CD4-positive, alpha-beta memory T cell (primary cell): Measurements from ENCODE around the gene F8. TPM values are rescaled to one million over a fixed set of nuclear protein-coding genes. Genes with fewer than 3 reads are reported as not detected.

Experiments
- CTCF ChIA-PET: fragments of 350-600 bp; sonication (Branson Sonifier 250); formaldehyde crosslinking; loops from one replicate; lab custom pipeline; 2021; ENCODE audit warnings: inconsistent platforms; ENCODE audit not compliant: partially characterized antibody; lab: Charles Lee
- POLR2A ChIA-PET: fragments of 350-600 bp; sonication (Branson Sonifier 250); formaldehyde crosslinking; loops from one replicate; lab custom pipeline; 2021; ENCODE audit not compliant: partially characterized antibody; lab: Charles Lee
- DNase-seq, 5 donors: peaks; one replicate each; pipeline versions ENCODE4 v3.0.0 to v3.0.0-alpha.2; 2020 to 2022; ENCODE audit warnings: mixed read lengths in 1 of 5
- H3K27ac ChIP-seq: one replicate; pipeline ENCODE4 v1.7.0; 2013; ENCODE audit warnings: low read depth, low read length
- H3K27me3 ChIP-seq: 2 replicates; pipeline ENCODE4 v1.7.0; 2013; ENCODE audit warnings: mild to moderate bottlenecking, low read length, moderate library complexity; ENCODE audit not compliant: insufficient read depth
- H3K36me3 ChIP-seq: 2 replicates; pipeline ENCODE4 v1.7.0; 2013; ENCODE audit warnings: mild to moderate bottlenecking, low read length, moderate library complexity; ENCODE audit not compliant: insufficient read depth
- H3K4me1 ChIP-seq: 2 replicates; pipeline ENCODE4 v1.7.0; 2013; ENCODE audit warnings: mild to moderate bottlenecking, low read length, moderate library complexity; ENCODE audit not compliant: insufficient read depth
- H3K4me3 ChIP-seq, 2 donors: one replicate each; pipeline ENCODE4 v1.7.0; 2013; ENCODE audit warnings: low read length in 2 of 2, mild to moderate bottlenecking in 1 of 2
- H3K9me3 ChIP-seq, 2 donors: one replicate each; pipeline ENCODE4 v1.7.0; 2013; ENCODE audit warnings: low read length in 2 of 2, control low read depth in 1 of 2; ENCODE audit not compliant: control insufficient read depth in 1 of 2
- H3K27ac Mint-ChIP-seq, 7 donors: one replicate each; pipeline ENCODE4 v1.8.0; 2020 to 2021; ENCODE audit warnings: mixed read lengths in 7 of 7, mild to moderate bottlenecking in 6 of 7, inconsistent platforms in 3 of 7, moderate library complexity in 3 of 7
- H3K27me3 Mint-ChIP-seq, 2 donors: one replicate each; pipeline ENCODE4 v1.8.0; 2020 to 2021; ENCODE audit warnings: mixed read lengths in 2 of 2
- H3K36me3 Mint-ChIP-seq, 2 donors: one replicate each; pipeline ENCODE4 v1.8.0; 2020 to 2021; ENCODE audit warnings: mixed read lengths in 2 of 2, inconsistent platforms in 1 of 2, mild to moderate bottlenecking in 1 of 2
- H3K4me1 Mint-ChIP-seq, 4 donors: one replicate each; pipeline ENCODE4 v1.8.0; 2020 to 2021; ENCODE audit warnings: mixed read lengths in 4 of 4, mild to moderate bottlenecking in 1 of 4
- H3K4me3 Mint-ChIP-seq, 8 donors: one replicate each; pipeline ENCODE4 v1.8.0; 2020 to 2021; ENCODE audit warnings: mixed read lengths in 8 of 8, mild to moderate bottlenecking in 7 of 8, moderate library complexity in 6 of 8, inconsistent platforms in 3 of 8
- H3K9me3 Mint-ChIP-seq, 8 donors: one replicate each; pipeline ENCODE4 v1.8.0; 2020 to 2021; ENCODE audit warnings: mixed read lengths in 8 of 8, mild to moderate bottlenecking in 5 of 8, inconsistent platforms in 3 of 8, moderate library complexity in 1 of 8
- intact Hi-C: fragments of 100-400 bp; cut with micrococcal nuclease; formaldehyde crosslinking; loops from one replicate; pipeline ENCODE4 v1.15.1; 2023
- polyA plus RNA-seq, 2 donors: library from polyadenylated mRNA; unstranded; fragments of 300-500 nt; fragmentation: Illumina TruSeq; gene quantifications; one replicate each; pipeline ENCODE4 v1.2.3, GENCODE V29; 2021
- total RNA-seq, 2 experiments: library from RNA; stranded (reverse); gene quantifications; one replicate each; pipeline ENCODE4 v1.2.3, GENCODE V29; 2021

F8 gene
- total and polyA plus RNA-seq, 4 experiments from 2014 or later = 2.4 to 7.2 (median 3.7) TPM

DNA sequence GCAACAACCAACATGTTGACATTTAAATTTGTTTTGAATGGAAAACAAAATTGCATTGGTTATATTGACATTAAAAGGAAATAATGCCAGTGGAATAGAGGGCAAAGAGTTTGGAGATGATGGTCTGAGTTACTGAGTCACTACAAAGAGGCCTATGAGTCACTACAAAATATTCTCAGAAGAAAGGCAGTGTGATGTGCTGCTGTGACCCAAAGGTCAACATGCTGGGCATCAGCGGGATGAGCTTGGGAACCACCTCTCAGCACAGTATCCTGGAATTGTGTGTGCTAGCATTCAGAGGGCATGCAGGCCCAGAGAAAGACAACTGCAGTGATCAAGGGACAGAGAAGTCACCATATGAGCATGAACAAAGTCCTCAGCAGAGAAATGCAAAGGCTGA lies 45.6 kb upstream of the F8 start:
- H3K9me3 Mint-ChIP-seq = no peaks in the 10 kb centered on the region
- H3K36me3 ChIP-seq = no peaks in the 10 kb centered on the region
- no peaks in the 10 kb centered on the region for H3K27me3 Mint-ChIP-seq
- peaks cover 27% of the 10 kb centered on the region for H3K4me1 ChIP-seq
- H3K27me3 ChIP-seq = no peaks in the 10 kb centered on the region
- H3K4me3 Mint-ChIP-seq = peak overlapping the region in 2 of 8 donors; percentile 20 to 46
- H3K4me1 Mint-ChIP-seq = peaks cover 20 to 49% (median 24%) of the 10 kb centered on the region in 4 donors
- no peak overlapping the region for H3K4me3 ChIP-seq
- ChIA-PET POLR2A (no interaction called here), CTCF (no interaction called here)
- no peak overlapping the region for H3K27ac ChIP-seq
- intact Hi-C loops = no loop called here
- H3K27ac Mint-ChIP-seq = peak overlapping the region in 3 of 7 donors; percentile 52 to 68 (median 52)
- DNase-seq = no peak
- peaks cover 0 to 14% of the 10 kb centered on the region in 2 donors for H3K36me3 Mint-ChIP-seq
- H3K9me3 ChIP-seq = no peaks in the 10 kb centered on the region

DNA sequence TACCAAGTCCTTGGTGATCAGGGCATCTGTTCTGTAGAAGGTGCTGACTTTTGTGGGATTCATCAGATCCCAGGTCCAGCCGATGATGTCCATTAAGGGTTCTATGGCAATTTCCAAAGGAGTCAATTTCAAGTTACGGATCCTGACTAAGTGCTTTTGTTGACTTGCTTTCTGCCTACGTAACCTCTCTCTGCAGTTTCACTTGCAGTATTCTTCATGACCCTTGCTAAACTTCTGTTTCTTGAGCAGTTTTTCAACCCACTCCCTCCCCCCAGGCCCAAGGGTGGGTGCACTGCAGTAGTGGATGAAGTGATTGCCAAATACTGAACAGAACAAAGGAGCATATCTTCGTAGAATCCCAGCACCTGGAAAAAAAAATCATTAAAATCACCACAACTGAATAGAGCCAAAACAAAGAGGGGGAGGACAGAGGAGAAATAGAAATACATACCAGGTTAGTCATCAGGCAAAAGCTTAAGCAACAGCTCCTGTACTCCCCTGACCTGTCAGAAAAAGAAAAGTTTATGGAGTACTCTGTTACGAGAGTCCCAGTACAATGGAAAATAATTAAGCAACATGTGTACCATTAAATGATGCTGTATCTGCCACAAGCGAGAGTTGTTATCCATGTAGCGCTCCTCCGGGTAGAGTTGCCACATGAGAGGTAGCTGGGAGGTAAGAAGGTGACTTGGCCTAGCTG lies 42.7 kb upstream of the F8 start:
- Mint-ChIP-seq H3K36me3 (peaks cover 4 to 6% of the 10 kb centered on the region in 2 donors), H3K9me3 (no peaks in the 10 kb centered on the region), H3K4me3 (no peak overlapping the region), H3K27ac (peak overlapping the region in 1 of 7 donors; percentile 57), H3K4me1 (peaks cover 12 to 28% (median 15%) of the 10 kb centered on the region in 4 donors), H3K27me3 (no peaks in the 10 kb centered on the region)
- POLR2A ChIA-PET = interaction anchor here (1.8 kb wide), 1 partner anchor 38 kb away, joined by 8 read pairs; the partner anchor contains the start of gene FUNDC2
- CTCF ChIA-PET = interaction anchor here (0.7 to 1.8 kb wide), 3 partner anchors 8 to 152 kb away, joined by 3 to 6 read pairs (median 3); no protein-coding TSS in a partner anchor
- Histone ChIP-seq H3K27ac (no peak overlapping the region), H3K27me3 (no peaks in the 10 kb centered on the region), H3K4me1 (peaks cover 15% of the 10 kb centered on the region), H3K4me3 (no peak overlapping the region), H3K9me3 (no peaks in the 10 kb centered on the region), H3K36me3 (peaks cover 4% of the 10 kb centered on the region)
- intact Hi-C loops = no loop called here
- DNase-seq = no peak

DNA sequence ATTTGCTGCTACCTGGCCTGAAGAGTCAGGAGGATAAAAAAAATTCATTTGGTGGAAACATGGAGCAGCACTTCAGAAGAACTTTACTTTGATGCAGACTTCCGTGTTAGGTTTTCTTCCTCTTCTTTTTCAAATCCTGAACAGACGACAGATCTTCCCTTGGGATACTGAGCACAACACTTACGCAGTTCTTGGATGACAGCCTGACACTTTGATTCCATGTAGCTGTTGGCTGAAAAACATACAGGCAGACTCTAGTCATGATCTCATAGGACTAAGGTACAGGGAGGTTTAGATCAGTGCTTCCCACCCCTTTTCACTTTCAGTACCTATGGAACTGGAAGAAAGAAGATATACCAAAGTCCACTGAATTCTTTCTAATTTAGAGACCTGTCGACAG lies 39.2 kb upstream of the F8 start:
- Mint-ChIP-seq H3K27me3 (no peaks in the 10 kb centered on the region), H3K27ac (no peak overlapping the region), H3K9me3 (peaks cover 0 to 2% (median 0%) of the 10 kb centered on the region in 8 donors), H3K4me1 (peaks cover 3 to 14% (median 10%) of the 10 kb centered on the region in 4 donors), H3K4me3 (no peak overlapping the region), H3K36me3 (peaks cover 4 to 7% of the 10 kb centered on the region in 2 donors)
- intact Hi-C loops = no loop called here
- no peak overlapping the region for H3K4me3 ChIP-seq
- CTCF ChIA-PET = interaction anchor here (1.1 kb wide), 1 partner anchor 13 kb away, joined by 5 read pairs; no protein-coding TSS in a partner anchor
- H3K9me3 ChIP-seq = no peaks in the 10 kb centered on the region
- H3K27me3 ChIP-seq = no peaks in the 10 kb centered on the region
- H3K27ac ChIP-seq = no peak overlapping the region
- POLR2A ChIA-PET = interaction anchor here (1.5 kb wide), 1 partner anchor 35 kb away, joined by 4 read pairs; the partner anchor contains the start of gene FUNDC2
- peaks cover 9% of the 10 kb centered on the region for H3K4me1 ChIP-seq
- H3K36me3 ChIP-seq = peaks cover 4% of the 10 kb centered on the region
- no peak for DNase-seq

DNA sequence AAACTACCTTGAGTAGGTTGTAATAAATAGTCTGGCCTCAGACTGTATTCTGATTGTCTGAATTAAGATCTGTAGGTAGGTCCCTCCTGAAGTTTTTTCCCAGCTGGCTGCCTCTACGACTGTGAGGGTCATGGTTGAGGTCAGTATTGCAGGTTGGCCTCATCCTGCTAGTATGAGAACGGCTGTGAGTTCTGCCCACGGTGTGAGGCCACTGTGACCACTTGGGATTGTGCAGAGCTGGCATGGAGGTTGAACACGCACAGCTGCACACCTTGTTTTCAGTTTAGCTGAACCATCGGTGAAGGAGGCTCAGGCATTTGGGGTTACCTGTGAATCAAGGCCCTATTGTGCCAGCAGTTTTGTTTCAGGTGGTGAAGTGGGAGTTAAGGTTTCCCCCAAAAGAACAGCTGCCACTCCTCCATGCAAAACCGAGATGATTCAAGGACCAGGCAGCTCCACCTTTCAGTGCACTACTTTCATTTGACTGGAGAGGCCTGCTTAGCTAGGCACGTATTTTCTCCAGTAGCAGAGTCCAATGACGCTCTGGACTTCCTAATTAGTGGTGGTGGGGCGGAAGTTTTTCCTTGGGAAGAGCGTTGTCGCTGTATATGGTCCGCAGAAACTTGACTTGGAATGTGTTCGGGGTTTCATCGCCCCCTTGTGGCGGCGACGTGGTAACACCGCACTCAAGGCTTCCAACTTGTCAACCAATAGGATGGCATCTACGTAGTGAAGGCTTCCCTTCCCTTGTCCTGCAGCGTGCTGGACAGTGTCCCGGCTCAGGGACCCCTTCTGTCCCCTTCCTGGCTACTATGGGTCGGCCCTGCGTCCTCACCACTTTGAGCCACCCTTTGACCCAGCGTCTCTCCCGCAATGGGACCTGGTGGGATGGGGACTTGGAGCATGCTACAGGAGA lies 34.6 kb upstream of the F8 start:
- peaks cover 4% of the 10 kb centered on the region for H3K36me3 ChIP-seq
- intact Hi-C loops = loop anchor here (1.0 to 2.0 kb wide), 2 partner anchors 30 to 76 kb away; partner anchors contain the start of gene FUNDC2
- Mint-ChIP-seq H3K36me3 (peaks cover 4 to 26% of the 10 kb centered on the region in 2 donors), H3K9me3 (peaks cover 0 to 2% (median 0%) of the 10 kb centered on the region in 8 donors), H3K4me3 (peak overlapping the region; percentile 71 to 85 (median 78)), H3K4me1 (peaks cover 7 to 26% (median 15%) of the 10 kb centered on the region in 4 donors), H3K27me3 (no peaks in the 10 kb centered on the region), H3K27ac (peak overlapping the region; percentile 65 to 86 (median 81))
- H3K4me3 ChIP-seq = peak overlapping the region in 1 of 2 donors; percentile 19
- H3K27me3 ChIP-seq = no peaks in the 10 kb centered on the region
- peak overlapping the region; percentile 2 for H3K27ac ChIP-seq
- DNase-seq = peak; percentile 44 to 52 (median 47)
- no peaks in the 10 kb centered on the region for H3K9me3 ChIP-seq
- peaks cover 13% of the 10 kb centered on the region for H3K4me1 ChIP-seq
- ChIA-PET CTCF (interaction anchor here (0.7 to 3.1 kb wide), 17 partner anchors 8 to 139 kb away, joined by 3 to 33 read pairs (median 4); partner anchors contain the start of genes CMC4, FUNDC2 and MTCP1), POLR2A (interaction anchor here (1.0 to 1.2 kb wide), 2 partner anchors 13 to 30 kb away, joined by 5 to 9 read pairs; partner anchors contain the start of gene FUNDC2)

DNA sequence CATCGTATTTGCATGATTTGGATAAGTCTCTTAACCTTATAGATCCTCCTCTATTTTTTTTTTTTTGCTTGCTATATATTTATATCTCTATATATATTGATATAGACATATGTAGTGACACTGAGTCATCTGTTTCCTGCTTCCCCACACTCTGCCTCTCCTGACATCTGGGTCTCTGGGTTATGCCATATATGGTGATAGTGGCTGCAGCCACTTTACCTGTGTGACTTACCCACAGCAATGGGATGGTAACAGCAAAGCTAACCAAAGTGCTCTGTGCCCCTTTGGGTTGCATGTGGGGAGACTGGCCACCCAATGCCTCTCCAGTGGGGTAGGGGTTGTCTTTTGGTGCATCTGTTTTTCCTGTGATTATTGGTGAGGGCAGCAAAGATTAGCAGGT lies 33.9 kb upstream of the F8 start:
- Histone ChIP-seq H3K27ac (peak overlapping the region; percentile 2), H3K36me3 (peaks cover 4% of the 10 kb centered on the region), H3K4me3 (no peak overlapping the region), H3K9me3 (no peaks in the 10 kb centered on the region), H3K27me3 (no peaks in the 10 kb centered on the region), H3K4me1 (peaks cover 13% of the 10 kb centered on the region)
- ChIA-PET CTCF (interaction anchor here (0.7 to 3.1 kb wide), 17 partner anchors 8 to 139 kb away, joined by 3 to 33 read pairs (median 4); partner anchors contain the start of genes CMC4, FUNDC2 and MTCP1), POLR2A (interaction anchor here (1.0 to 1.2 kb wide), 2 partner anchors 14 to 30 kb away, joined by 5 to 9 read pairs; partner anchors contain the start of gene FUNDC2)
- H3K4me3 Mint-ChIP-seq = peak overlapping the region in 5 of 8 donors; percentile 2 to 85 (median 79)
- H3K9me3 Mint-ChIP-seq = peaks cover 0 to 2% (median 0%) of the 10 kb centered on the region in 8 donors
- H3K36me3 Mint-ChIP-seq = peaks cover 0 to 28% of the 10 kb centered on the region in 2 donors
- no peaks in the 10 kb centered on the region for H3K27me3 Mint-ChIP-seq
- no peak for DNase-seq
- peaks cover 7 to 26% (median 15%) of the 10 kb centered on the region in 4 donors for H3K4me1 Mint-ChIP-seq
- H3K27ac Mint-ChIP-seq = peak overlapping the region in 6 of 7 donors; percentile 46 to 84 (median 70)
- intact Hi-C loops = loop anchor here (2.0 kb wide), 1 partner anchor 30 kb away; the partner anchor contains the start of gene FUNDC2

DNA sequence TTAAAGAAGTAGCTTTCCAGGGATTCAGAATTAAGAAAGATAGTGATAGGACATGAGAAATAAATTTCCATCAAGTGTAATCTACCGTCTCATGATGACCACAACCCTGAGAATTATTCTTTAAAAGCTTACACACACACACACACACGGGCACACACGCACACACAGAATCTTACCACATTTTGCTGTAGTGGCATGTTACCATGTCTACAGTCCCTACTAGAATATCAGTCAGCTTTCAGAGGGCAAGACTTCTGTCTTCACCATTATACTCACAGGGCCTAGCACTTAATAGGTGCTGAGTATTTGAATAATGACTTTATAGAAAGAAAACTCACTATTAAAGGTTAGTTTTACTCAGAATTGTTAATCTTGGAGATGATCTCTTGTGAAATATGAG lies 33.0 kb upstream of the F8 start:
- H3K27ac Mint-ChIP-seq = peak overlapping the region in 2 of 7 donors; percentile 22 to 29
- intact Hi-C loops = no loop called here
- H3K4me3 ChIP-seq = no peak overlapping the region
- H3K4me3 Mint-ChIP-seq = no peak overlapping the region
- ChIA-PET CTCF (interaction anchor here (1.3 to 3.1 kb wide), 2 partner anchors 69 to 74 kb away, joined by 3 to 33 read pairs; no protein-coding TSS in a partner anchor), POLR2A (no interaction called here)
- H3K9me3 ChIP-seq = no peaks in the 10 kb centered on the region
- H3K36me3 ChIP-seq = peaks cover 1% of the 10 kb centered on the region
- no peaks in the 10 kb centered on the region for H3K27me3 Mint-ChIP-seq
- H3K9me3 Mint-ChIP-seq = peaks cover 0 to 2% (median 0%) of the 10 kb centered on the region in 8 donors
- no peak for DNase-seq
- no peak overlapping the region for H3K27ac ChIP-seq
- peaks cover 7 to 26% (median 15%) of the 10 kb centered on the region in 4 donors for H3K4me1 Mint-ChIP-seq
- no peaks in the 10 kb centered on the region for H3K27me3 ChIP-seq
- H3K4me1 ChIP-seq = peaks cover 13% of the 10 kb centered on the region
- peaks cover 0 to 31% of the 10 kb centered on the region in 2 donors for H3K36me3 Mint-ChIP-seq
